Measurements from ENCODE around the gene KANSL2.
"Not testable (repeated sequence)": the region's sequence is repeated elsewhere in the genome, so short reads cannot be mapped to it uniquely, and the experiment has no call there.

Gene KANSL2

GRCh38 chr12:48693572-48693971 lies 11.5 kb upstream of the KANSL2 start:
- Histone ChIP-seq H2AFZ (ENCODE audit: low read depth, low read length) (no peak overlapping the region), H3K9me3 (ENCODE audit: low read length) (no peaks in the 10 kb centered on the region), H3K4me1 (ENCODE audit: insufficient read depth, low read length) (no peaks in the 10 kb centered on the region), H3K4me3 (ENCODE audit: low read length) (no peak overlapping the region), H3K36me3 (ENCODE audit: insufficient read depth, low read length) (peaks cover 88% of the 10 kb centered on the region), H3K27me3 (ENCODE audit: insufficient read depth, low read length) (no peaks in the 10 kb centered on the region)

DNA sequence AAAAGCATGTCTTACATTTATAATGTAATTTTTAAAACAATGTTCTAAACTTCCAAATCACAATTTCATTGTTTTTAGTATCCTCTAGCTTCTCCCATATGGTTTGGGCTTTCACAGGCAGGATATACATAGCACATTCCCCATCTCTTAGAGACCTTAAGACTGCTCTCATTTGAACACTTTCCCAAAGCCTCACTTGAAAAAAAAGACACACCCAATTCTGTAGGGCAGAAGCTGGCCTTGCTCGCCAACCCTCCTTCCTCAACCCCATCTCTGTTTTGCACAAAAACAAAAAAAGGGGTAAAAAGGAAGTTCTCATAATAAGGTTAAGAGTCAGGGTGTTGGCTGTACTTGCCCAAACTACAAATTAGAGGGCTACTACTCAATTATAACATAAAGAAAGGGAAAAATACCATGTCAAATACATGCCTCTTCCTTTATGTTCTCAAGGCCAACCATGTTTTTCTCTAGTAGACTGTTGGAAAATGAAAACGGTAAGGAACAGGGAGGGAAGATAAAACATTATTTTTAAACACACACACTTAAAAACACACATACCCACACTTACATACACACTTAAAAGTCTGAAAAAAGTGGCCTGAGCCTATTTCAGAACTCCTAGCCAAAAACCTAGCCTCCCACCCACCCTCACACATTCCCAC lies 9.9 kb upstream of the KANSL2 start:
- H3K9me3 ChIP-seq (ENCODE audit: low read length) = no peaks in the 10 kb centered on the region
- H3K4me1 ChIP-seq (ENCODE audit: insufficient read depth, low read length) = no peaks in the 10 kb centered on the region
- no peak overlapping the region for H2AFZ ChIP-seq (ENCODE audit: low read depth, low read length)
- H3K4me3 ChIP-seq (ENCODE audit: low read length) = no peak overlapping the region
- H3K36me3 ChIP-seq (ENCODE audit: insufficient read depth, low read length) = peaks cover 85% of the 10 kb centered on the region
- no peaks in the 10 kb centered on the region for H3K27me3 ChIP-seq (ENCODE audit: insufficient read depth, low read length)

- H2AFZ ChIP-seq (ENCODE audit: low read depth, low read length) = no peak overlapping the region
- no peaks in the 10 kb centered on the region for H3K9me3 ChIP-seq (ENCODE audit: low read length)
- peaks cover 77% of the 10 kb centered on the region for H3K36me3 ChIP-seq (ENCODE audit: insufficient read depth, low read length)
- no peaks in the 10 kb centered on the region for H3K4me1 ChIP-seq (ENCODE audit: insufficient read depth, low read length)
- no peak overlapping the region for H3K4me3 ChIP-seq (ENCODE audit: low read length)
- H3K27me3 ChIP-seq (ENCODE audit: insufficient read depth, low read length) = no peaks in the 10 kb centered on the region
Observed at GRCh38 chr12:48690990-48691389, 9.0 kb upstream of the KANSL2 start.

DNA sequence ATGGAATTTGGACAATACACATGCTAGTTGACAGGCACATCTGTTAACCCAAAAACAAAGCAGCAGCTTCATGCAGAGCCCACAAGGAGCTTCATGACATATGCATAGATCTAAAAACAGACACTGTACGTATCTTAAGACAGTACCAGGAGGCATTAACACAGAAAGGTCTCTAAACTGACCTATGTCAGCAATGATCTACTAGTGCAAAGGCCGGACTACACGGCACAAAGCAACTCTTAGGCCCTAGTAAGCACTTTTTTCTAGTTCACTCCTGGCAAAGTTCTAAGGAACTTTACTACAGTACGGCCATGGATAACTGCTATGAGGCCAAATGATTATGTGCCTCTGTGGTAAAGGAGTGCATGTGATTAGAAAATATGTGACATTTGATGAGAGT lies 8.4 kb upstream of the KANSL2 start:
- no peaks in the 10 kb centered on the region for H3K4me1 ChIP-seq (ENCODE audit: insufficient read depth, low read length)
- no peak overlapping the region for H2AFZ ChIP-seq (ENCODE audit: low read depth, low read length)
- H3K4me3 ChIP-seq (ENCODE audit: low read length) = no peak overlapping the region
- peaks cover 71% of the 10 kb centered on the region for H3K36me3 ChIP-seq (ENCODE audit: insufficient read depth, low read length)
- no peaks in the 10 kb centered on the region for H3K9me3 ChIP-seq (ENCODE audit: low read length)
- H3K27me3 ChIP-seq (ENCODE audit: insufficient read depth, low read length) = no peaks in the 10 kb centered on the region

DNA sequence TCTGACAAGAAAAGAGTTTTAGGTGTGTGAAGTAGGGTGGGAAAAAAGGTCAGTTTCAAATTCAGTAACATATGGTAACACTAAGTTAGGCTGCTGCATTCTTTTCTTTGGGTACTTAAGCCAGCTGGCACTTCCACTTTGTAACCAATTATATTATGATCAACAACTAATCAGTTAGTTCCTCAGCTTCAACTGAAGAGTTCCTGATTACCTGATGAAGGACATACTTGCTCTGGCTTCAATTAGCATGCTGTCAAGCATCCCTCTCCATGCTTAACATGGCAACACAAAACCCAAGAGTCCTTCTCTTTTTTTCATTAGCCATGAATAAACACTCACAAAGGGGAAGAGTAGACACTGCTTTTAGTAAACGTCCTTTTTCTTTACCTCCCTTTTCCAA lies 6.8 kb upstream of the KANSL2 start:
- no peak overlapping the region for H2AFZ ChIP-seq (ENCODE audit: low read depth, low read length)
- no peaks in the 10 kb centered on the region for H3K27me3 ChIP-seq (ENCODE audit: insufficient read depth, low read length)
- no peaks in the 10 kb centered on the region for H3K9me3 ChIP-seq (ENCODE audit: low read length)
- H3K36me3 ChIP-seq (ENCODE audit: insufficient read depth, low read length) = peaks cover 55% of the 10 kb centered on the region
- H3K4me1 ChIP-seq (ENCODE audit: insufficient read depth, low read length) = no peaks in the 10 kb centered on the region
- H3K4me3 ChIP-seq (ENCODE audit: low read length) = no peak overlapping the region

GRCh38 chr12:48687592-48687991 lies 5.6 kb upstream of the KANSL2 start:
- Histone ChIP-seq H3K27me3 (ENCODE audit: insufficient read depth, low read length) (no peaks in the 10 kb centered on the region), H3K4me3 (ENCODE audit: low read length) (no peak overlapping the region), H3K4me1 (ENCODE audit: insufficient read depth, low read length) (no peaks in the 10 kb centered on the region), H3K36me3 (ENCODE audit: insufficient read depth, low read length) (peaks cover 43% of the 10 kb centered on the region), H2AFZ (ENCODE audit: low read depth, low read length) (no peak overlapping the region), H3K9me3 (ENCODE audit: low read length) (no peaks in the 10 kb centered on the region)

- Histone ChIP-seq H3K9me3 (ENCODE audit: low read length) (no peaks in the 10 kb centered on the region), H3K27me3 (ENCODE audit: insufficient read depth, low read length) (no peaks in the 10 kb centered on the region), H3K4me1 (ENCODE audit: insufficient read depth, low read length) (no peaks in the 10 kb centered on the region), H3K4me3 (ENCODE audit: low read length) (no peak overlapping the region), H2AFZ (ENCODE audit: low read depth, low read length) (no peak overlapping the region), H3K36me3 (ENCODE audit: insufficient read depth, low read length) (peaks cover 35% of the 10 kb centered on the region)
Observed at GRCh38 chr12:48686615-48687334, 4.7 kb upstream of the KANSL2 start.

- no peaks in the 10 kb centered on the region for H3K27me3 ChIP-seq (ENCODE audit: insufficient read depth, low read length)
- no peak overlapping the region for H2AFZ ChIP-seq (ENCODE audit: low read depth, low read length)
- H3K4me1 ChIP-seq (ENCODE audit: insufficient read depth, low read length) = peaks cover 2% of the 10 kb centered on the region
- H3K9me3 ChIP-seq (ENCODE audit: low read length) = no peaks in the 10 kb centered on the region
- H3K4me3 ChIP-seq (ENCODE audit: low read length) = no peak overlapping the region
- peaks cover 29% of the 10 kb centered on the region for H3K36me3 ChIP-seq (ENCODE audit: insufficient read depth, low read length)
Observed at GRCh38 chr12:48686037-48686595, 4.1 kb upstream of the KANSL2 start.

- H3K36me3 ChIP-seq (ENCODE audit: insufficient read depth, low read length) = peaks cover 26% of the 10 kb centered on the region
- peaks cover 25% of the 10 kb centered on the region for H3K4me1 ChIP-seq (ENCODE audit: insufficient read depth, low read length)
- H2AFZ ChIP-seq (ENCODE audit: low read depth, low read length) = no peak overlapping the region
- no peaks in the 10 kb centered on the region for H3K27me3 ChIP-seq (ENCODE audit: insufficient read depth, low read length)
- no peaks in the 10 kb centered on the region for H3K9me3 ChIP-seq (ENCODE audit: low read length)
- no peak overlapping the region for H3K4me3 ChIP-seq (ENCODE audit: low read length)
Observed at GRCh38 chr12:48683534-48683933, 1.5 kb upstream of the KANSL2 start.

DNA sequence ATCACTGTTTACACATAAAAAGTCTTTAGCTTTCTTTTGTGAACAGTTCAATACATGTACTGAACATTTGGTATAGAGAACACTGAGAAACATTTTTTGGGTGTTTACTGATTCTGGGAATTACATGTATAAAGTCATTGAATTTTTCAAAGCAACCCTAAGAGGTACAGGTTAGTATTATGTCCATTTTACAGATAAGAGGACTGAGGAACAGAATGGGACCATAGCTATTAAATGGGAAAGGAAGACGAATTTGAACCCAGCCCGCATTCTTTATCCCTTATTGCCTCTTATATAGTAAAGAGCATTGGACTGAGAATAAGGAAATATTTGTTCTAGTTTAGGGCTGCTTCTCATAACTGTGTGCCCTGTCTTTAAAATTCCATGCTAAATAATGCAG lies 889 bp upstream of the KANSL2 start:
- peaks cover 26% of the 10 kb centered on the region for H3K4me1 ChIP-seq (ENCODE audit: insufficient read depth, low read length)
- peaks cover 28% of the 10 kb centered on the region for H3K36me3 ChIP-seq (ENCODE audit: insufficient read depth, low read length)
- H2AFZ ChIP-seq (ENCODE audit: low read depth, low read length) = peak overlapping the region; percentile 55
- H3K9me3 ChIP-seq (ENCODE audit: low read length) = no peaks in the 10 kb centered on the region
- H3K27me3 ChIP-seq (ENCODE audit: insufficient read depth, low read length) = no peaks in the 10 kb centered on the region
- H3K4me3 ChIP-seq (ENCODE audit: low read length) = peak overlapping the region; percentile 83

DNA sequence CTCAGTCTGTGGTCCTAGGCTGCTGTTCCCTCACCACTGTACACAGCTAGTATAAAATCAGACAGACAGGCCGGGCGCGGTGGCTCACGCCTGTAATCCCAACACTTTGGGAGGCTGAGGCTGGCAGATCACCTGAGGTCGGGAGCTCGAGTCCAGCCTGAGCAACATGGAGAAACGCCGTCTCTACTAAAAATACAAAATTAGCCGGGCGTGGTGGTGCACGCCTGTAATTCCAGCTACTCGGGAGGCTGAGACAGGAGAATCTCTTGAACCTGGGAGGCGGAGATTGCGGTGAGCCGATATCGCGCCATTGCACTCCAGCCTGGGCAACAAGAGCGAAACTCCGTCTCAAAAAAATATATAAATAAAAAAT lies 481 bp upstream of the KANSL2 start:
- H3K27me3 ChIP-seq (ENCODE audit: insufficient read depth, low read length); H3K9me3 ChIP-seq (ENCODE audit: low read length): not testable (repeated sequence)
- Histone ChIP-seq H3K36me3 (ENCODE audit: insufficient read depth, low read length) (peaks cover 31% of the 10 kb centered on the region), H2AFZ (ENCODE audit: low read depth, low read length) (peak overlapping the region; percentile 55), H3K4me3 (ENCODE audit: low read length) (peak overlapping the region; percentile 83), H3K4me1 (ENCODE audit: insufficient read depth, low read length) (peaks cover 26% of the 10 kb centered on the region)

DNA sequence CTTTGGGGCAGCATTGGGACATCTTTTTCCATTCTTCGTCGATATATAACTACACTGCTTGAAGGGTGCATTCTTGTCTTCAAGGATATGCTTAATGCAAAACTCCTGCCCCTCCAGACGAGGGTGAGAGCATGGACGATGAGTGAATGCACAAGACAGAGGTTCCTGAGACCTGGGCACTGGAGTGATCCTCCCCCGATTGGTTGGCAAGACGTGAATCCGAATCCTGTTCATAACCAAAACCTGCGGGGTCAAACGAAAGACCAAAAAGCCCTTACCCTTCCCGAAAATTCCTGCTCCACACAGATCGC lies 684 bp downstream of the KANSL2 start:
- Histone ChIP-seq H3K4me1 (ENCODE audit: insufficient read depth, low read length) (peaks cover 28% of the 10 kb centered on the region), H2AFZ (ENCODE audit: low read depth, low read length) (no peak overlapping the region), H3K36me3 (ENCODE audit: insufficient read depth, low read length) (peaks cover 41% of the 10 kb centered on the region), H3K4me3 (ENCODE audit: low read length) (peak overlapping the region; percentile 83), H3K9me3 (ENCODE audit: low read length) (no peaks in the 10 kb centered on the region), H3K27me3 (ENCODE audit: insufficient read depth, low read length) (no peaks in the 10 kb centered on the region)

- peaks cover 28% of the 10 kb centered on the region for H3K4me1 ChIP-seq (ENCODE audit: insufficient read depth, low read length)
- H3K27me3 ChIP-seq (ENCODE audit: insufficient read depth, low read length) = no peaks in the 10 kb centered on the region
- peak overlapping the region; percentile 83 for H3K4me3 ChIP-seq (ENCODE audit: low read length)
- peaks cover 45% of the 10 kb centered on the region for H3K36me3 ChIP-seq (ENCODE audit: insufficient read depth, low read length)
- H2AFZ ChIP-seq (ENCODE audit: low read depth, low read length) = no peak overlapping the region
- no peaks in the 10 kb centered on the region for H3K9me3 ChIP-seq (ENCODE audit: low read length)
Observed at GRCh38 chr12:48680861-48681260, 1.2 kb downstream of the KANSL2 start.

All from neuron (in vitro differentiated cells).